Activated naive CD4-positive, alpha-beta T cell treated with anti-CD3 and anti-CD28 coated beads, Interleukin-2, amount 50 U/mL, for 16 hours (primary cell): ENCODE data around the gene ZNF587B.
A peak's percentile ranks its signal among the peaks of the same experiment; 100 is the strongest.
"Not testable (repeated sequence)": the region's sequence is repeated elsewhere in the genome, so short reads cannot be mapped to it uniquely, and the experiment has no call there.

ENCODE experiments used
- DNase-seq: peaks from one replicate; pipeline ENCODE4 v3.0.0-alpha.2; 2020

The ZNF587B gene

DNA sequence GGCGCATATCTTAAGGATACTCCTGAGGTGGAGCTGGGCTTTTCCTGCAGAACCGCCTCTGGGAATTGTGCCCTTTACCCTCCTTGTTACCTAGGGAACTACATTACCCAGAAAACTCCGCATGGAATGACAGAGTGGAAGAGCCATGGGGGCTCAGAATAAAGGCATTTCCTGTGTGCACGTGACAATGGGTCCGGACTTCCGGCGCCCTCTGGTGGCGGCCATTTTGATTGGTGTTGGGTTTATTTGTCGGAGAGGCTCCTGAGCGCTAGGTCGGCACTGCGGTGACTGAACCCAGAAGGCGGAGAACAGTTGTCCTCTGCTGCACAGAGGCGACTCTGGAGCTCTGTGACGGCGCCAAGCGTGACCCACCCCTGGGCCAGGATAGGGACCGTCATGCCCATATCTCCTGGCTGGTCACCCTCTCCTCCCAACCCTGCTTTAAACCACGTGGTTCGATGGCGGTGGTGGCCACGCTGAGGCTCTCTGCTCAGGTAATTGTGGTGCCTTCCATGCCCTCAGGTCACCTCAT, at the start of gene ZNF587B:
ZNF587B (plus strand) TSS at position 229 of the 532 bp plus-strand sequence; CDS start at position 459, 230 bp downstream.
- DNase-seq, result peak; percentile 40

DNA sequence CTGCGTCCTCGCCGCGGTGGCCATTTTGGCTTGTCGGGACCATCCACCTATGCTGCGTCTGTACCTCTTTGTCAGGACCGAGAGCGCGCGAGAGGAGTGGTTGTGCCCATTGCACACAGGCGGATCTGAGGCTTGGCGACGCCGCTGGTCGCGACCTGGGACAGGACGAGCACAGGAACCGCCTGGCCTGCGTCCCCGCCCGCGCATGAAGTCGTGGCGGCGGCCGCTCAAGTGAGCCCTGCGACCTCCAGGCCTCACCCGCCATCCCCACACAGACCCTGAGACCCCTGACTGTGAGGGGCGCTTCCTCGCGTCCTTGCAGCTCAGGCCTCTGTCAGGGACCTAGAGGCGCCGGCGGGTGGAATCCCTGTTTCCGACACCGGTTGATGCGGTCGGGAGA, 43.8 kb upstream of the ZNF587B start:
- DNase-seq, result no peak

DNA sequence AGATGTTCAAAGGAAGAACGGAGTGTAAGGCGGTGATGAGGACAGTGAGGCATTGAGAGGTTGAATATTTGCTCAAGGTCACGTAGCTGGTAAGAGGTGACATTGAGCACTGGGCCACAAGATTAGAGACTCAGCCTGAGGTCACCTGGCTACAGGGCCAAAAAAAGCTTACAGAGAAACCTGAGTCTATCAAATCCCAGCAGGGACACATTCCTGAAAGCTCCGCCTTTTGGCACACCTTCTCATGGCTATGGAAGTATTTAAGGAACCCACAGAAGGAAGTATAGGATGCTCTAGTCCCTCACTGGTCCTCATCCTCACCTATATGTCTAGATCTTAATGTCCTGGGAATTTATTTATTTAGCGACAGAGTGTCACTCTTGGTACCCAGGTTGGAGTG, 43.2 kb upstream of the ZNF587B start:
- DNase-seq, result no peak

DNA sequence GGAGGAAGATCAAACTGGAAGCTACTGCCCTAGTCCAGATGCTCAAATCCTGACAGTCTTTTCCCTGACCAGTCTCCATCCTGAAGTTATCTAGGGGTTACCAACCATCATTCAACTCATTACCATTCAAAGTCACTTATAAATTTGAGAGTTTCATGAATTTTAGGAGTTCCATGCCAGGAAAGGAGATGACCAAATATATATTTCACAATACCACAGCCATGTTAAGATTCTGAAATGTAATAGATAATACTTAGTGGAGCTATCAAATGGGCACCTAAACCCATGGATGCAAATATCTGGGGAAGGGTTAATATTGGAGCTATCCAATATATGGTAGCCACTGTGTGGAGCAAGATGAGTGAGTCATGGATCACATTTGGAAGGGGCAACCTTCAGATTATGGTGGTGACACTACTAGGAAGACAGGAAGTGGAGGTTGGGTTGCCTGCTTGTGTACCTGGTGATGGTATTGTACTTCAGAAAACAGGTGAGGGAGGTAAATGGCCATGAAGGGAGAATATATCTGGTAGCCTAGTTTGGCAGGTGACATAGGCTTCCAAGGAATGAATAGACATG, 41.9 kb upstream of the ZNF587B start:
- no peak for DNase-seq

DNA sequence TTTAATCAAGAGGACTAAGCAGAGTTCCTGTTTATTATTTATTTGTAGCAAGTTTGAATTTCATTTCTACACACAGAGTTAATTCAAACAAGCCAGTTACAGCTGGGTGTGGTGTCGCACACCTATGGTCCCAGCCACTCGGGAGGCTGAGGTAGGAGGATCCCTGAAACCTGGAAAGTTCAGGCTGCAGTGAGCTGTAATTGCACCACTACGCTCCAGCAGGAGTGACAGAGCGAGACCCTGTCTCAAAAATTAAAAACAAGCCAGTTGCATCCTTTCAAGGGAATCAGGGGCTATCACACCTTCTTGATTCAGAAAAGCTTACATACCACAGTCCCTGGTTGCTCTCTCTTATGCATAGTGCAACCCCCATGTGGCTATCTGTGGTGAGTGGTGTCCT, 40.8 kb upstream of the ZNF587B start:
- DNase-seq, result no peak

DNA sequence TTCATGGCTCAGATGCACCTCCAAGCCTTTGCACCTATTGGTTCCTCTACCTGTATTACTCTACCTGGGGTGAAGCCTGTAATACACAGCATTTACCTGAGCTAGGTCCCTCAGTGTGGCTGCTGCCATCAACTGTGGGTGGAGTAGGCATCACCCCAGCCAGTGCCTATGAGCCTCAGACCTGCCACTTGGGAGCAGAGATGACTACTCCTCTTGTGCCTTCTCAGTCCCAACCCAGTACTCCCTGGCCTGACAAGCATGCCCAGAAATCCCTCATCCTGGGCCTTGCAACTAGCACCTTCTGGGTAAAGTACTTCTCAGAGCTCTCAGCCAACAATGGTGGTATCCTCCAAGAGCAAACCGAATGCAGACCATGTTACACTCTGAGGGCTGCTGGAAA, 33.5 kb upstream of the ZNF587B start:
- not testable (repeated sequence) for DNase-seq

DNA sequence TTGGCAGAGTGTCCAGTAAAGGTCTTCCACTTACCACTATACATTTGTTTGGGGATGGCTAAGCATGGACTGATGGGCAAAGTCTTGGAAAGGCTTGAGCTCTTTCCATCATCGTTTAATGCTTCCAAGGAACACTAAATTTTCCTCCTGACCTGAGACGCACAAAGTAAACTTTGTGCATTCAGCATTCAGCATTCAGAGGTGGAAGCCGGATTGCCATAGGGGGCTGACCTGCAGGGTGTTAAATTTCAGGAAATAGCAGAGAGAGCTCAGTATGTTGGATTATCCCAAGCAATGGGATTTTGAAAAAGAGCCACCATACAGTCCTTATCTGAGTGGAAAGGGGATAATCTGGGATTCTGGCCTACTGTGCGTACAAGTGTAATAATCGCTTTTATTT, 29.4 kb upstream of the ZNF587B start:
- no peak for DNase-seq

DNA sequence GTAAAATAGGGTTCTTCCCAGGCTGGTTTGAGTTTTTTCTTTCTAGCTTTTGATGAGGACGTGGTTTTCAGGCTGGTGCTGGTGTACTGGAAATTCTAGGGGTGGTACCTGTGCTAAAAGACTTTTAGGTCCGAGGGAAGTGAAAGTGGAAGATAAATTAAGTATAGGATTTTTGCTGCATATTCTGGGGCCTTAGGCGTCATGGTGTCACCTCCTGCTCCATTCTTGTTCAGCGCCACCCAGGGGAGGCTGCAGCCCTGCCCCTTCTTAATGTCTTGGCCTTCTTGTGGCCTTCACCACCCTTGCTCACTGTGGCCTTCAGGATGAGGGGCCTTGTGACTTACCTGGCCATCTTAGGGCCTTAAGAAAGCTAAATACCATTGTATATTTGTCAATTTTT, 27.8 kb upstream of the ZNF587B start:
- no peak for DNase-seq

DNA sequence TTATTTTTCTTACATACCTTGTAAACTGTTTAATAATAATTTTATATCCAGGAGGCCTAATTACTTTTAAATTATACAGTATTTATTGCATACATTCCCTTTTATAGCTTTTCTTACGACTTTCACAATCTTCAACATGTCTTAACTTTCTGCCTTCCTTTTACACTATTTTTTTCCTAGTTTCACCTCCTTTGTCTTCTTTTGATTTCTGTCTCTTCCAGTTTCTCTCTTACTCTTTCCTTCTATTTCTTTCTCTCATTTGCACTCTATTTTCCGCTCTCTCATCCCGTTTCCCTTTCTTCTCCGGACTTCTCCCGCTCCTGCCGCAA, 26.9 kb upstream of the ZNF587B start:
- DNase-seq, result no peak

DNA sequence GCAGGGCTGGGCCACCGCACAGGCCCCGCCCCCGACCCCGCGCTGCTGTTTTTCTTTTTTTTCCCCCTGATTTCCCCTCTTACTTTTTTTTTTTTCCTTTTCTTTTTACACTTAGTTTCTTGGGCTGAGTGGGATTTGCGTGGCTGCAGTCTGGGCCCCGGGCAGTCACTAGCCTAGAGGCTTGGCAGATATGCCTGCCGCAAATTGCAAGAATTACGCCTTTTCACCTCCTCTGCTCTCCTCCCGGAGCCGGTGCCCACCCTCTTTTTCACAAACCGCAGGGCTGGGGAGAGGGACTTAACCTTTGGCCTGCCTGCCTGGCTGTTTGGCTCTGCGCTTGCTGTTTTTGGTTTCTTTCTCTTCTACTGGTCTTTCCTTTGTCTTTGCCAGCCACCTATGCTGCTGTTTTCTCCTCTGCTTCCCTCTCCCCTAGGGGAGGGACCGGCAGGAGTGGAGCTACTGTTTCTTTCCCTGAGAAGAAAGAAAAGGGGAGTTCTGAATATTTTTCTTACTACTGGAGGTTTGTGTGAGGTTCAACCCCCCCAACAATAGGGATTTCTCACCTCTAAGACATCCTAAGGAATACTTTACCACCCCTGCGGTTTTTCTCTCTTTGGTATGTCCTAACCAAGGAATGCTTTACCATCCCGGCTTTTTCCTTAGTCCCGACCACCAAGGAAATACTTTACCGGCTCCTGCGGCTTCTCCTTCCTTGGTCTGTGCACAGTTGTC, 26.3 kb upstream of the ZNF587B start:
- DNase-seq, result no peak

DNA sequence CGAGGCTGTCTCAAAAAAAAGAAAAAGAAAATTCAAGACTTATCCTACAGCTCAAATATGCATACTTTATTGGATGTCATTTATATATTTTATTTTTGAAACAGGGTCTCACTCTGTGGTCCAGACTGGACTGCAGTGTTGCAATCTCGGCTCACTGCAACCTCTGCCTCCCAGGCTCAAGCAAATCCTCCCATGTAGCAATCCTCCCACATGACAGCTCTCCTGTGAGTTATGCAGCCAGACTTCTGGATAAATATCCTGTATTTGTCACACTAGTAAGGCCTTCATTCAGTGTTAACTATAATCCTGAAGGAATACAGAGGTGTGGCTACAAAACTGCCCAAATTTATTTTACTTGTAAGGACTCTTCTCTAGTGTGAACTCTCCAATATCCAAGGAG, 22.6 kb upstream of the ZNF587B start:
- DNase-seq, result no peak

DNA sequence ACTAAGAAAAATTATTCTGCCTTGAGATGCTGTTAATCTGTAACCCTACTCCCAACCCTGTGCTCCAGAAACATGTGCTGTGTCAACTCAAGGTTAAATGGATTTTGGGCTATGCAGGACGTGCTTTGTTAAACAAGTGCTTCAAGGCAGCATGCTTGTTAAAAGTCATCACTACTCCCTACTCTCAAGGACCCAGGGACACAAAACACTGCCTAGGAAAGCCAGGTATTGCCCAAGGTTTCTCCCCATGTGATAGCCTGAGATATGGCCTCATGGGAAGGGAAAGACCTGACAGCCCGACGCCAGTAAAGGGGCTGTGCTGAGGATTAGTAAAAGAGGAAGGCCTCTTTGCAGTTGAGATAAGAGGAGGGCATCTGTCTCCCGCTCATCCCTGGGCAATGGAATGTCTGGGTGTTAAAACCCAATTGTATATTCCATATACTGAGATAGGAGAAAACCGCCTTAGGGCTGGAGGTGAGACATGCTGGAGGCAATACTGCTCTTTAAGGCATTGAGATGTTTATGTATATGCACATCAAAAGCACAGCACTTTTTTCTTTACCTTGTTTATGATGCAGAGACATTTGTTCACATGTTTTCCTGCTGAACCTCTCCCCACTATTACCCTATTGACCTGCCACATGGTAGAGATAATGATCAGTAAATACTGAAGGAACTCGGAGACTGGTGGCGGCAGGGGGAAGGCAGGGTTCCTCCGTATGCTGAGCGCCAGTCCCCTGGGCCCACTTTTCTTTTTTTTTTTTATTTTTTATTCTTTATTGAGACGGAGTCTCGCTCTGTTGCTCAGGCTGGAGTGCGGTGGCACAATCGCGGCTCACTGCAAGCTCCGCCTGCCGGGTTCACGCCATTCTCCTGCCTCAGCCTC, 19.4 kb upstream of the ZNF587B start:
- not testable (repeated sequence) for DNase-seq

DNA sequence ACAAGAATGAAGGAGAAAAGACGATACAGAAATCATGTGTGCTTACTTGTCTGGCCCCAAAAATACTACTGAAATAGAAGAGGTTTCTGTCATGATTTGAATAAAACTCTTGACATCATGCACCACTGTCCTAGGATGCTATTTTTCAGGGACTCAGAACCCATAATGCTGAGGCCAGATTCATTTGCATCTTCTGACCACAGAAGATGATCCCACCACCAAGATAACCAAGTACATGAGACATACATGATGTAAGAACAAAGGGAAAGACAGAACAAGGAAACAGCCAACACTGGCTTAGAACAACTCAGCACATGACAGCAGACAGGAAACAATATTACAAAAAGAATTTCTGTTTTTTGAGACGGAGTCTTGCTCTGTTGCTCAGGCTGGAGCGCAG, 17.9 kb upstream of the ZNF587B start:
- no peak for DNase-seq

DNA sequence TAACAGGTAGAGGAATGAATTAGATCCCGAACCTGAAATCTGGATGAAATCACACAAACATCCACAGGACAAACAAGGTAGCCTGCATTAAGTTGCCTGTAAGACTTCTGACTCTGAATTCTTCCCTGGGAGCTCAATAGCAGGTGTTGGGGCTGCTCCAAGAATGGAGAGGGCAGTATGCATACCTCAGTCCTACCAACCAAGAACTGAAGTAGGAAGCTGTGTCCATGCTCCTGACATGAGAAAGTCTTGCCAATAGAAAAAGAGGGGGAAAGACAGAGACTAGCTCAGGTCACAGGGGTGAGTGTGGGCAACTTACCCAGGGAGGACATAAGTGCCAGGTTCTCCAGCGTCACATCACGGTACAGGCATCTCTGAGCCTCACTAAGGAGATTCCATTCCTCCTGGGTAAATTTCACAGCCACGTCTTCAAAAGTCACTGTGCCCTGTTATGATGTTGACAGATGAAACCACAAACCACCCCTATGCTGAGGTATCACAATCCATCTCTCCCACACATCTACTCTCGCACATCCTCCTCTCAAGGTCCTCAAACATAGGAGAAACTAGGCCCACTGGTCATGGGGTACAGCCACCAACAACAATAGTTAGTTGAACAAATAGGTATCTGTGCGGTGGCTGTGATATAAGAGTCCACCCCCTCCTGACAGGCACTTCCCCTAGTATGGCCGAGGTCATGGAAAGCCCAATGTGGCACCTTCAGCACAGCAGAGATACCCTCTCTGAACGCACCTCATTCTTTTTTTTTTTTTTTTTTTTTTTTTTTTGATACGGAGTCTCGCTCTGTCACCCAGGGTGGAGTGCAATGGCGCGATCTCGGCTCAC, 16.9 kb upstream of the ZNF587B start:
- DNase-seq, result not testable (repeated sequence)

DNA sequence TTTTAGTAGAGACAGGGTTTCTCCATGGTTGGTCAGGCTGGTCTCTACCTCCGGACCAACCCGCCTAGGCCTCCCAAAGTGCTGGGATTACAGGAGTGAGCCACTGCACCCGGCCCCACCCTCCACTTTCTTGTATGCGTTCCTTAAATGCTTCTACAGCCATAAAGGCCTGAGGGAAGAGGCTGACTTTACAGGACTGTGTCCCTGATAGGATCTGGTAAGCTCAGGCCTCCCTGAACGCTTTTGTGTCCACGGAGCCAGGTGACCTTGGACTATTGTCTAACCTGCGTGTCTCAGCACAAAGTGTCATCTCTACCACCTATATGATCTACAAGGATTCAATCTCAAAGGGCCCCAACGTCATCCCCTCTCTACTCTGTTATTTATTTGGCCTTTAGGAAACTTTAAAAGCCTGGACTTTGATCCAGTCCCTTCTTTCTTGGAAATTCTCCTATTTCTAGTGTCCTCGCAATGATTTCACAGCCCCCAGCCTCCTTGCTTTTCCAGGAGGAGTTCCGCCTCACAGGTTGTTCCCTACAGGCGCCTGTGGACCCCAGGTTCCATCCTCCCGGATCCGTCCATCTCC, 16.1 kb upstream of the ZNF587B start:
- no peak for DNase-seq

DNA sequence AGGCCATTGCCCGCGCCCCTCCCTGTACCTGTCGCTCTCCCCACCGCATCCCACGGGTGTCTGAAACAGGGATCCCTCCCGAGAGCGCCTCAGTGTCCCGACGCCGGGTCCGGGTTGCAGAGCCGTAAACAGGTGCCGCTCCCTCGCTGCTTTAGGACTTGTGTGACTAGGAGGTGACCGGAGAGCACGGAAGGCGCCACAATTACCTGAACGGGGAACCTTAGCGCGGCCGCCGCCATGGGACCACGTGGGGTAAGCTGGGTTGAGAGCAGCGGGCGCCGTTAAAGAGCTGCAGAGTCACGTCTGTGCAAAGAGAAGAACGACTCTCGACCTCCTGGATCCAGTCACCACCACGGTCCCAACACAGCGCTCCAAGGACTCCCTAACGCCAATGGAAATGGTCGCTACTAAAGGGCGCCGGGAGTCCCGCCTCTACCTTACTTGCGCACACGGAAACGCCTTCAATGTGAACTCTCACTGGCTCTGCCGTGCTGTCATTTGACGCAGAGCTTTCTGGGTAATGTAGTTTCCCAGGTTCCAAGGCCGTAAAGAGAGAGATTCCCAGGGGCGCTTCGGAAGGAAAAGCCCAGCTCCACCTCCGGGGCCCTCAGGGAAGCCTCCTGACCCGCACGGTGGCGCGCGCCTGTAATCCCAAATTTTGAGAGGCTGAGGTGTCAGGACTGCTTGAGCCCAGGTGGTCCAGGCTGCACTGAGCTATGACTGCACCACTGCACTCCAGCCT, 15.4 kb upstream of the ZNF587B start, which contains the start of gene ZNF552:
ZNF552 (minus strand) TSS at position 409 of the 742 bp plus-strand sequence; CDS start at position 239, 170 bp downstream.
- peak; percentile 75 for DNase-seq

DNA sequence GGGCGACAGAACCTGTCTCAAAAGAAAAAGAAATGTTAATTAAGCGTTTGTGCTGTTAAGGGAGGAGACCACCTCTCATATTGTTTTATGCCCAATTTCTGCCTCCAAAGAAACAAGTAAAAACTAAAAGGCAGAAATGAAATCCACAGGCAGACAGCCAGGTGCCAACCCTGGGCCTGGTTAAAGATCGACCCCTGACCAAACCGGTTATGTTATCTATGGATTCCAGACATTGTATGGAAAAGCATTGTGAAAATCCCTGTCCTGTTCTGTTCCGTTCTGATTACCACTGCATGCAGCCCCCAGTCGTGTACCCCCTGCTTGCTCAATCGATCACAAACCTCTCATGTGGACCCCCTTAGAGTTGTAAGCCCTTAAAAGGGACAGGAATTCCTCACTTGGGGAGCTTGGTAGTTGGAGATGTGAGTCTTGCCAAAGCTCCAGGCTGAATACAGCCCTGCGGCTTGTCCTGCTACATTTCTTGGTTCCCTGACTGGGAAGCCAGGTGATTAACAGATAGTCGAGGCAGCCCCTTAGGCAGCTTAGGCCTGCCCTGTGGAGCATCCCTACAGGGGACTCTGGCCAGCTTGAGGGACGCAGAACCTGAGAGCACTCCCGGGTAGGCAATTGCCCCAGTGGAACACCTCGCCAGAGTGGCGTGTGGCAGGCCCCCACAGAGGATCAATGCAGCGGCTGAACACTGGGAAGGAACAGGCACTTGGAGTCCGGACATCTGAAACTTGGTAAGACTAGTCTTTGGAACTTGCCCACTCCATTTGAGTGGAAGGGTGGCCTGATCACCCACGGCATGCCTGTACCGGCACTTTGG, 14.6 kb upstream of the ZNF587B start:
- no peak for DNase-seq

DNA sequence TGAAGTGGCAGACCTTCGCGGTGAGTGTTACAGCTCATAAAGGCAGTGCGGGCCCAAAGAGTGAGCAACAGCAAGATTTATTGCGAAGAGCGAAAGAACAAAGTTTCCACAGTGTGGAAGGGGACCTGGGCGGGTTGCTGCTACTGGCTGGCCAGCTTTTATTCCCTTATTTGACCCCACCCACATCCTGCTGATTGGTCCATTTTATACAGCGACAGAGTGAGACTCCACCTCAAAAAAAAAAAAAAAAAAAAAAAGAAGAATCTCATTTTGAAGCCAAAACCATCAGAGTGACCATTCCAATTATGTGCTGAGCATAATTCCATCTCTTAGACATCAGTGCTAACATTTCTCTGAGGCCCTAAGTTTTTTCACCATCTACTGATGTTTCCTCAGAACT, 13.4 kb upstream of the ZNF587B start:
- no peak for DNase-seq

DNA sequence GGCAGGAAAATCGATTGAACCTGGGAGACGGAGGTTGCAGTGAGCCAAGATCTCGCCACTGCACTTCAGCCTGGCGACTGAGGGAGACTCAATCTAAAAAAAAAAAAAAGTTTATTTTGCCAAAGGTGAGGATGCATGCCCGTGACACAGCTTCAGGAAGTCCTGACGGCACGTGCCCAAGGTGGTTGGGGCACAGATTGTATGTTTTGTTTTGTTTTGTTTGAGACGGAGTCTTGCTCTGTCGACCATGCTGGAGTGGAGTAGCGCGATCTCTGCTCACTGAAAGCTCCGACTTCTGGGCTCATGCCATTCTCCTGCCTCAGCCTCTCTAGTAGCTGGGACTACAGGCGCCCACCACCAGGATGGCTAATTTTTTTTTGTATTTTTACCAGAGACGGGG, 12.1 kb upstream of the ZNF587B start:
- DNase-seq, result no peak

DNA sequence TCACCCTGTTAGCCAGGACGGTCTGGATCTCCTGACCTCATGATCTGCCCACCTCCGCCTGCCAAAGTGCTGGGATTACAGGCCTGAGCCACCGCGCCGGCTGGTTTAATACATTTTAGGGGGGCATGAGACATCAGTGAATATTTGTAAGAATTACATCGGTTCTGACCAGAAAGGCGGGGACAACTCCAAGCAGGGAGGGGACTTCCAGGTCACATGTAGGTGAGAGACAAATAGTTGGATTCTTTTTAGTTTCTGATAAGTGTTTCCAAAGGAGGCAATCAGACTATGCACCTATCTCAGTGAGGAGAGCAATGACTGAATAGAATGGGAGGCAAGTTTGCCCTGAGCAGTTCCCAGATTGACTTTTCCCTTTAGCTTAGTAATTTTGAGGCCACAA, 11.7 kb upstream of the ZNF587B start:
- no peak for DNase-seq
